GM18526 (cell line): ENCODE measurements around the gene CEP131.

Experiments used
- POLR2A ChIP-seq: IDR thresholded peaks from 3 replicates; pipeline ENCODE4 v1.6.1; 2011; ENCODE audit not compliant: insufficient read length; ENCODE audit errors: extremely low read depth

CEP131 gene

DNA sequence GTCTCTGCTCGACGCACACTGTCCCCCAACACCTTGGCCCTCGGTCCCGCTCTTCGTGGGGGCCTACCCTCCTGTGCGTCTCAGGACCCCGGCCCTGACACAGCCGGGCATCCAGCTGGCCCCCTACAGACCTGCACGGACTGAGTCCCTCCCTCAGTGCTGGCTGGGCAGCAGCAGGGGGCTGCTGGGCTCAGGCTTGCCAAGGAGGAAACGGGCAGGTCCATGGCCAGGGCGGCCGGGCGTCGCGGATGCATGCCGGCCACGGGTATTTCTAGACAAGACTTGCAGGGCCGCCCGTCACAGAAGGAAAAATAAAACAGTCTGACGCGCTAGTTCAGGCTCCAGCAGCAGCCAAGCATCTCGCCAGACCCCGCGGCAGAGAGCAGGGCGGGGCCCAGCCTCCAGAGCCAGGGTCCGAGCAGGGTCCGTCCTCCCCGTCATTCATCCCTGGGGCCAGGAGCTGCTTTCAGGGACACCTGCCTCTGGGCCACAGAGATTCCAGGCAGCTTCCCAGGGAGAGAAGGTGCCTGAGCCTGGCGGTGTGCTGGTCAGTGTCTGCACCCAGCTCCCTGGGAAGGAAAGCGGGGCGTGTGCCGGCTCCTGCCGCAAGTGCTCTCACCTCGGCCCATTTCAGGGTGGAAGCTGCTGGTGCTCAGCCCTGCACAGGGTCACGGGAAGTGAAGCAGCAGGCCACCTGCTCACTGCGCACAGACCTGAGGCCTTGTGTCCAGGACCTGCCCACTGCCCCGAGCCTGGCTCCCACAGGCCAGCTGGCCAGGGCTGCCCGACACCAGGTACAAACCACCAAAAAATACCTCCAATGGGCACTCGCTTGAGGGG lies 64.7 kb downstream of the CEP131 start:
- TF ChIP-seq POLR2A: no peak

DNA sequence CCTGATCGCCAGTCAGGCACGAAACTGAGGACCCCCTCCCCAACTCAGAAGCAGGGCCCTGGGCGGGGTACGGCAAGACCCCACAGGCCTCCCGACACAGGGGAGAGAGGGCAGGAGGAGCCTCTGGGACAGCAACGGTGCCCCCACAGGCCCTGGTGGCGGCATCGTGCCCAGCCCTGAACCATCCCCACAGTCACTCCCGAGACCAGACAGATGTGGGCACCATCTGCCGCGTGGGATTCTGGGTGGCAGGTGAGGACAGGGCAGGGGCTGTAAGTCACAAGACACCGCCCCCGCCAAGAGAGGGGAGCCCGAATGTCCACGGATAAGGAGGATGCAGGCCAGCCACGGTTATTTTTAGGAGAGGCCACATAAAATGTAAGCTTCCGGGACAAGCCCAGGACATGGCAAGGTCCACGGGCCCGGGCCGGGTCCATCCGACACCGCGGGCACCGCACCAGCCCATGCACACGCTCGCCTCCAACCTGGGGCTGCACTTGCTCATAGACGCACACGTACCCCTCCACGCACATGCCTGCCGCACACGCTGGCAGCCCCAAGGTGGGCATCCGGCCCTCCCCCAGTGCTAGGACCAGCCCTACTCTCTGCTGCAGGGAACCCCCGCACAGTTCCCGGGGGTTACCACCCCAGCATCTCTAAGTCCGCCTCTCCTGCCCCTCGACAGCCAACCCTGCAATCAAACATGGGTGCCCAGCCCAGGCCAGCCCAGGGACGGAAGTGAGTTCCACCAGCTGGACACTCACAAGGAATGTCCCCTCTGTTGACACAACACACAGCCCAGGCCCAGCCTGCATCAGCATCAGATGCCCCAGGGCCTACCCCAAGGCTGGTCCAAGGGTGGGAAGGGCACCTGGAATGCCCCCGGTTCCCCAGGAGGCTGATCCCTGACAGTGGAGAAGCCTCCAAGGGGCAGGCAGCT lies 65.6 kb downstream of the CEP131 start:
- no peak for TF ChIP-seq POLR2A

DNA sequence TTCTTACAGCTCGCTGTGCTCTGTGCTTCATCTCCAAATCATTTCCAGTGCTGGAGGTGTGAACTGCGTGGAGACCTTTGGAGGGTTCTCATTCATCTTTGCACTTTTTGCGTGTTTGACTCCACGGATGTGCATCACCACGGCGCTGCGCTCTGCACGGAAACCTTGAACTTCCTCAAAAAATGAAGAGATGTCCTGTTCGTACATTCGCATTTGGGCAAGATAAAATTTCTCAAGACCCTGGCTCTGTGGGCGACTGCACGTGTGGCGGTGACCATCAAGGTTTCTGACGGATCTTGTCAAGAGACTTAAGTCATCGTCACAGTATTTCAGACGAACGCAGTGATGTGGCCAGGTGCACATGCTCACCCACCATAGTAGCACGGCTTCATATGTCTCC lies 67.8 kb downstream of the CEP131 start:
- no peak for TF ChIP-seq POLR2A

DNA sequence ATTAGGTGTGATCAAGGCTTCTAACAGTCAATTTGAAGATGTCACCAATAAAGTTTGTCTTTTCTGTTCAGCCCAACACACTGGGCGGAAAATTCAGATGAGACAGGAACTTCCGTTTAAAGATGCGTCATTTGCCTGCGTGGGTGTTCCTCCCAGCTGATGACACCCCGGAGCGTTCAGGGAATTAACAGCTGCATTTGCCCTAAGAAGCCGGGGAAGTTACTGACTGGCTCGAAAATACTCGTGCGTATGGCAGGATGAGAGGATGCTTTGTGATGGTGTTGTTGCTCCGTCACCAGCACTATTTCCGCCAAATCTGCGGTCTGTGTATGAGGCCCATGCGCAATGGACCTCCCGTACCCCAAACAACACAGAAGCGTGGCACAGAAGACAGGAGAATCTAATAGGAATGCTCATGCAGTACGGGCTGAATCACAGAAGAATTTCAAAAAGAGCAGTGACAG lies 69.4 kb downstream of the CEP131 start:
- TF ChIP-seq POLR2A: no peak

DNA sequence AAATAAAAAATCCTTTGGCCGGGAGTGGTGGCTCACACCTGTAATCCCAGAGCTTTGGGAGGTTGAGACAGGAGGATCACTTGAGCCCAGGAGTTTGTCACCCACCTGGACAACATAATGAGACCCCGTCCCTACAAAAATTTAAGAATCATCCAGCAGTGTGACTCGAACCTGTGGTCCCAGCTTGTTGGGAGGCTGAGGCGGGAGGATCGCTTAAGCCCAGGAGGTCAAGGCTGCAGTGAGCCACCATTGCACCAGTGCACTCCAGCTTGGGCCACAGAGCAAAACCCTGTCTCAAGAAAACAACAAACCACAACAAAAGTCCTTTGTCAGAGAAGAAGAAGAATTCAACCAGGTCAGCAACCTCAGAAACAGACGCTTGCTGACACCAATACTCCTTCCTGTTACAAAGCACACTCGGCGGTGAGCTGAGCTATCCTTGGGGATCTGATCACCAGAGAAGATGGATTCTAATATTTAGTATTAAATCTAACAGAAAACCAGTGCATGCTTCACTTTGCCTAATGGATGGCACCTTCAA lies 70.4 kb downstream of the CEP131 start:
- no peak for TF ChIP-seq POLR2A

DNA sequence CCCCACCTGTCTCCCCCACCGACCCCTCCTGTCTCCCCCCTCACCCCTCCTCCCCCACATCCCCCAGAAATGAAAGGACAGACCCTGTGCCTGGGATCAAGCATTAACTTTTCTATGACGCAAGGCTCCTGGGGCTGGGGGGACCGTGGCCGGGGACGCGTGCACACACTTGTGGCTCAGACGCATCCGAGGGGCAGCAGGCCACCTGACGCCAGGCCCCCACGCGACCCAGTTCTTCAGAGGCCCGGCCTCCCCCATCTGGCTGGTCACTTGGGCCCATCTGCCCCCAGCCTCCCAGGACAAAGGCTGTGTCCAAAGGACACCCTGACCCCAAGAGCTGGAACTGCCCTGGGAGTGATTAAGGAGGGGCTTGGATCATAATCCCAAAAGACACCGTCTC lies 71.5 kb downstream of the CEP131 start:
- no peak for TF ChIP-seq POLR2A

DNA sequence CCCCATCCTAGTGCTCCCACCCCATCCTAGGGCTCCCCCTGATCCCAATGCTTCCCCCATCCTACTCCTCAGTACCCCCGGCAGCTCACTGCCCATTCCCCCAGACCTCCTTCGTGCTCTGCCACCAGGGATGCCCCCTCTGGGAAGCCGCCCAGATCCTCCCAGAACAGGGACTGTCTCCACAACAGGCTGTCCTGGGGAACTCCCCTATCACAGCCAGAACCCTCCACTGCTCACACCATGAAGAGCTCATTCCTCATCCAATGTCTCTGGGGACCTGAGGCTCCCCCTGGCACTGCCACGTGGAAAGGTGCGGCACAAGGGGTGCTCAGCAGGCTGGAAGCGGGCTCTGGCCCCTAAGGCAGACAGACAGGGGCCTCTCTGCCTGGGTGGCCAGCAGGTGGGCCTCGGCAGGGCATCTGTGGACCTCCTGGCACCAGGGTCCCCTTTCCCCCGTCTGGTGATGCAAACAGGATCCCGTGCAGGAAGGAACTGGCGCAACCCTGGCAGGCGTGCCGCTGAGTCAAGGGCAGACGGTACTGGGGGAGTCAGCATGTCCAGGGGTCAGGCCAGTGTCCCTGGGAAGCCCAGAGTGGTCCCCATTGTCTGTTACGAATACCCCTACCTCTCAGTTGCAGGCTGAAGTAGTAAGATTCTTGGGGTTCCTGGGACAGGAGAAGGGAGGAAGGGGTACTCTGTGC lies 72.2 kb downstream of the CEP131 start:
- no peak for TF ChIP-seq POLR2A

DNA sequence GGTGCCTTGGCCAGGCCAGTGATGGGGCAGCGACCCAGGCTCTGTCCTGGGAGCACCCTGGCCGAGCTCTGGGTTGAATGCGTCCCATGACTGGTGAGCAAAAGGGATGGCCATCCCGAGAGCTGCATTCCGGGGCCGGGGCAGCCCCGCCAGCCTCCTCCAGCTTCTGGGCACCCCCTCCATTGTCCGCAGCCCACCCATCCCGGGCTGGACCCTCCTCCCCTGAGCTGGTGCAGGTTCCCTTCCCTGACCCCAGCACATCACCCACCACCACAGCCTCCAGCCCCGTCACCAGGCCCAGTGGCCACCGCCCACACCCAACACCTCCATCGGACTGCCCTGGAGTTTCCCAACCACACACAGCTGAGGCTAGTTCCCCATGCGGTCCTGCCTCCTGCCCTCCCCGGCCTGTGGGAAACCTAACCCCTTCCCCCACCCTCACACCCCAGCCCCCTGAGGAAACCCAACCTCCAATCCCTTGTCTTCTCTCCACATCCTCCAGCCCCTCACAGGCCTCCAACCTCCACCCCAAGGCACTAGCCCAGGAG lies 73.7 kb downstream of the CEP131 start:
- no peak for TF ChIP-seq POLR2A

DNA sequence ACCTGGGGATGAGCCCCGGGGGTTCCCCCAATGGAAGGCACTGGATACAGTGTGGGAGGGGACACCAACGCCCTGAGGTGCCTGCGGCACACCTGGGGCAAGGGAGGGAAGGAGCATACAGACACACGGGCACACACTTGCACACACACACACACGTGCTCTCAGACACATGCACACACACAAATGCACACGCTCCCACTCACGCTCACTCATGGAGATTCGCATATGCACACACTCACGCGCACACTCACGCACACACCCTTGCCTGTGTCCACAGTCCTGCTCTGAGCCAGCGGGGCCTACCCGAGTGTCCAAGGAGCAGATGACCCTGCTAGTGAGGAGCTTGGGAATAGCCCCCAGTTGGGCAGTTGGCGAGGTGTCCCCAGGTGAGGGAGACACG lies 74.2 kb downstream of the CEP131 start:
- no peak for TF ChIP-seq POLR2A

DNA sequence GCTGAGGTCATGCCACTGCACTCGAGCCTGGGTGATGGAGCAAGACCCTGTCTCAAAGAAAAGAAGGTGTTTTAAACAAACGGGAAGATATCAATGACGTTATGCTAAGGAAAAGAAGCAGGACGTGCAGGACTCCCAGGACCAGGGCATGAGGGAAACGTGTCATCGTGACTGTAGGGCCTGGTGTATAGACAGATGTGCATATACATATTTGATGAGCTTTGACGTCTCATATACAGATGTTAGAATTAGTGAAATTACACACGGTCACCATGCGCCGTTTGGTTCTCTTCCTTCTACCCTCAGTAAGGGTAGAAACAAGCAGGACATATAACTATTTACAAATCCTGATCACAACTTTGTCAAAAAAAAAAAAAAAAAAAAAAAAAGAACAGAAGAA lies 75.1 kb downstream of the CEP131 start:
- no peak for TF ChIP-seq POLR2A

DNA sequence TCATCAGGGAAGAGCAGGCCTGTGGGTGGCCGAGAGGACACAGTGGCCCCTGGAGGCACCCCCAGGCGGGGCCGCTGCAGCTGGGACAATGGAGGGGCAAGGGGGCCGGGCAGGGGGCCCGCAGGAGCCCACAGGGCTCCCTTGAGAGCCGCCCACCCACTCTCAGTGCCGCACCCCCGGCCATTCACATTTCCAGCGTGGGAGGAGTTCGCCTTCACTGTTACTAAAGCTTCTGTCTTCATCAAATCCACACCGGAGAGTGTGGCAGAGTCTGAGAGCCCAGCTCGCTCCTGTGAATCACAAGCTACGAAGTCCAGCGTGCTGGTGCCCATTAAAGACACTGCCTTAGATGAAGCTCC lies 78.4 kb downstream of the CEP131 start:
- TF ChIP-seq POLR2A: no peak

DNA sequence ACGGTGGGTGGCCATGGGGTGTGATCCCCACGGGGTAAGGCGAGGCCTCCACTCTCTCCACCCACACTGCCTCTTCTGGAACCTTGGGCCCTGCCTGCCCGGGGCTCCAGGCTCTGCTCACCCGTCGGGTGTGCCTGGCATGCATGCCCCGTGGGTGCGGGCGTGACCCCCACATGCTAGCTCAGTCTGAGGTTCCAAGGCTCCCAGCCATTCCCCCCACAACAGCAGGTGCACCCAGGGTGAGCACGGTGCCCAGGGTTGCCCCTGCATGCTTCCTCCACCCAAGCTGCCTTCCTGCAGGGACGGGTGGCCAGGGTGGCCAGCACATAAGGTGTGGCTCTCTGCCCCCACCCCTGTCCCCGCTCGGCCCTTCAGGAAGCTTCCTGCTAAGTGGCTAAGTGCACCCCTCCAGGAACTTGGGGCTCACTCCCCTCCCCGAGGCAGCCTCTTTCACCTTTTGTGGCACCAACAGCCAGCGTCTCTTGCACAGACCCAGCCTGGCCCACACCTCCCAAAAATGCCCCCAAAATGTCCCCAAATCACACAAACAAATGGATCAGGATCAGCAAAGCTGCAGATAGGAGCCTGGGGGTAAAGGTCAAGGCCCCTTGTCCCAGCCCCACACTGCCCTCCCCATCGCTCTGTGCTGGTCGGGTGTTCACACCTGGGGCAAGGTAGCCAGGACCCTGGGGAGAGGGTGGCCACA lies 78.9 kb downstream of the CEP131 start:
- no peak for TF ChIP-seq POLR2A

DNA sequence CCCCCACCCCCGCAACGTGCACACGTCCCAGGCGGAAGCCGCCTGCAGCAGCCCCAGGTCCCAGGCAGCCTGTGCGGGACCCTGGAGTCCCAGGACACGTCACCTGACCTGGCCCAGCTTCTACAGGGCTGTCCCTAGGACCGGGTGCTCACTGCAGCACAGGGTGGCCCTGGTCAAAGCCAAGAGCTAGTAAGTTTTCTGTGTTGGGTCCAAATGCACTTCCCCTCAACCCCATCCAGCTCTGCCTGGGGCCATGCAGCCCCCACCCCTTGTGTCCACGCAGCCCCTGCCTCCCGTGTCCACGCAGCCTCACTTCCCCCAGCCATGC lies 79.6 kb downstream of the CEP131 start:
- no peak for TF ChIP-seq POLR2A
